Fibroblast of villous mesenchyme (primary cell): ENCODE measurements around the gene FYB2. TPM values are rescaled to one million over a fixed set of nuclear protein-coding genes. Genes with fewer than 3 reads are reported as not detected.

Experiments used
- DNase-seq: peaks from one replicate; pipeline ENCODE4 v3.0.0-alpha.2; 2010; ENCODE audit warnings: low read depth
- H3K4me3 ChIP-seq: 2 replicates; pipeline ENCODE4 v1.5.1; 2011; ENCODE audit warnings: low read depth, mild to moderate bottlenecking, low read length
- total RNA-seq: library from RNA; depleted of rRNA; stranded (reverse); fragments of >200 nt; gene quantifications from 2 replicates; pipeline ENCODE4 v1.2.3, GENCODE V29; 2012
- TF ChIP-seq, protein P1 (sequence below): IDR thresholded peaks from 2 replicates; pipeline ENCODE4 v1.5.1; 2012; ENCODE audit warnings: low read depth, mild to moderate bottlenecking, low read length; ENCODE audit not compliant: insufficient read depth

The FYB2 gene
- total RNA-seq, 1 donor = not detected

- no peak for DNase-seq
- H3K4me3 ChIP-seq = no peak overlapping the region
- TF ChIP-seq, protein P1, sequence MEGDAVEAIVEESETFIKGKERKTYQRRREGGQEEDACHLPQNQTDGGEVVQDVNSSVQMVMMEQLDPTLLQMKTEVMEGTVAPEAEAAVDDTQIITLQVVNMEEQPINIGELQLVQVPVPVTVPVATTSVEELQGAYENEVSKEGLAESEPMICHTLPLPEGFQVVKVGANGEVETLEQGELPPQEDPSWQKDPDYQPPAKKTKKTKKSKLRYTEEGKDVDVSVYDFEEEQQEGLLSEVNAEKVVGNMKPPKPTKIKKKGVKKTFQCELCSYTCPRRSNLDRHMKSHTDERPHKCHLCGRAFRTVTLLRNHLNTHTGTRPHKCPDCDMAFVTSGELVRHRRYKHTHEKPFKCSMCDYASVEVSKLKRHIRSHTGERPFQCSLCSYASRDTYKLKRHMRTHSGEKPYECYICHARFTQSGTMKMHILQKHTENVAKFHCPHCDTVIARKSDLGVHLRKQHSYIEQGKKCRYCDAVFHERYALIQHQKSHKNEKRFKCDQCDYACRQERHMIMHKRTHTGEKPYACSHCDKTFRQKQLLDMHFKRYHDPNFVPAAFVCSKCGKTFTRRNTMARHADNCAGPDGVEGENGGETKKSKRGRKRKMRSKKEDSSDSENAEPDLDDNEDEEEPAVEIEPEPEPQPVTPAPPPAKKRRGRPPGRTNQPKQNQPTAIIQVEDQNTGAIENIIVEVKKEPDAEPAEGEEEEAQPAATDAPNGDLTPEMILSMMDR = no peak
These were observed 122.5 kb downstream of the FYB2 start for GRCh38 chr1:56696663-56697062.

DNA sequence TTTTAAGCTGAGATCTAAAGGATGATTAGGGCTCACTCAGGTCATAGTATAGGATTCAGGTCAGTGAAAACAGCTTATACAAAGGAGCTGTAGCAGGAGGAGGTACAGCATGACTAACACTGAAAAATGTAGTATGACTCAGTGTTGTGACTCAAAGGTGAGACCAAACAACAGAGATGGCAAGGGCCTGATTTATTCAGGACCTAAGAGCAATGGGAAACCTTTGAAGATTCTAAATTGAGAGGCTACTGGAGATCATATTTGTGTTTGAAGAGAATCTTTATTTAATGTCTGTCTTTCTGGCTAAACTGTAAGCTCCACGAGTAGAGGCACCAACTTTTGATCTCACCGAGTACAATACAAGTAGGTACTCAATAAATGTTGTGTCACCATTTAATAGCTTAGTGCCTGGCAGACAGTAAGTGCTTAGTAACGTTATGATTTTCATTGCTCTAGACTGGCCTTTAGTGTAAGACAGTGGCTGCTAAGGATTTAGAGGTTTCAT is 130.6 kb downstream of the FYB2 start:
- no peak overlapping the region for H3K4me3 ChIP-seq
- TF ChIP-seq, protein P1 = no peak
- peak; percentile 39 for DNase-seq

DNA sequence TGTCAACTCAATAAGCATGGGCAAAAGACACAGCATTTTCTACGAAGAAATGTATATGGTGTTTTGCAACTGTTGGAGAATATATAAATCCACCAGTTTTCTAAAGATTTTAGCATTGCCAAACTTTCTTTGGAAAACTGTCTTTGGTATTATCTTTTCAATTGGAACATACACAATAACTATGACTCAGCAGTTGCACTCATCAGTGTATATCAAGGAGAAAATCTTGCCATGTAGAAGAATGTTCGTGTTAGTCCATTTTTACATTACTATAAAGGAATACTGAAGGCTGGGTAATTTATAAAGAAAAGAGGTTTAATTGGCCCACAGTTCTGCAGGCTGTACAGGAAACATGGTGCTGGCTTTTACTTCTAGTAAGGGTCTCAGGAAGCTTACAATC is 133.0 kb downstream of the FYB2 start:
- no peak for DNase-seq
- H3K4me3 ChIP-seq = no peak overlapping the region
- TF ChIP-seq, protein P1 = no peak

DNA sequence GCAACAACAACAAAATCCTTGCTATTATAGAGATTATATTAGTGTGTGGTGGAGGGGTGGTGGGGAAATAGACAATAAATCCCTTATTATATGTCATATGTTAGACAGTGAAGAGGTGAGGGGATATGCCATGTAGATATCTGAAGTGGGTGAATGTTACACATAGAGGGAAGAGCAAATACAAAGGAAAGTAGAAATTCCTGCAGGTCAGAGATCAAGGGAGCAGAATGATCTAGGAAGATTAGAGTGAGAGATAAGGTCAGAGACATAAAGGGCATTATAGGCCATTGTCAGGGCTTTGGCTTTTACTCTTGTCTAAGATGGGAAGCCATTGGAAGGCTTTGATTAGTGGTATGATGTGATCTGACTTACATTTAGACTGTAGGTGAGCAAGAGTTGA is 135.6 kb downstream of the FYB2 start:
- H3K4me3 ChIP-seq = no peak overlapping the region
- DNase-seq = no peak
- TF ChIP-seq, protein P1 = no peak

DNA sequence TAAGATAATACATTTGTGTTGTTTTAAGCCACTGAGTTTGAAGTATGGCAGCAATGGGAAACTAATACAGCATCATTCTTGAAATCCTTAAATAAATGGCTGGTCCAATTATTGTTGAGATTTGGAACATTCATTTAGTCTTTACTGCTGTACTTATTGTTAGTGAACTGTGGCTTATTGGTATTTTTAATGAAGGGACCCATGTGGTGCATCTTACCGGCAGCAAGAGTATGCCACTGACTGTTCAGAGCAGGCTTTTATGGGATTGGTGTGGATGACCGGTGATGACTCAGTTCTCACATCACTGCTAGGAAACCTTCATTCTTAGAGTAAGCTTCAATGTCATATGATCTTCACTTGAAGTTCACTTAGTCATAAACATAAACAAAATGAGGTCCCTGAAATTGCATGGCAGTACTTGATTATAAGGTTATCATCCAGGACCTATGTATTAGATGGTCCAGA is 142.6 kb downstream of the FYB2 start:
- no peak overlapping the region for H3K4me3 ChIP-seq
- TF ChIP-seq, protein P1 = no peak
- DNase-seq = peak; percentile 70

DNA sequence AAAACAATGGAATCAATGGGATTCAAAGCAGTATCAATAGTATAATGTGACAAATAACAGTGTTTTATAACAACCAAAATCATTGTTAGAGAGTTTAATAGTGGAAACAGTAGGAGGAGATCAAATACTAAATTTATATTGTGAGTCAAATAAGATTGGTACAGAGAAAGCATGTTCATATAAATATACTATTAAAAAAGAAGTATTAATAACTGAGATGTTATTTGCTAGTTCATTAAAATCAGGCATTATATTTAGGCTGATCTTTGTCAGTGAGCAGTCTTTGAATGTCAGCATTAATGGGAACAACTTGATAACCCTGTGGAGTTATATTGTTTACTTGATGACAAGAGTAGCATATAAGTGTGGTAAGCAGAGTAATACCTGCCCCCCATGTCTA is 143.4 kb downstream of the FYB2 start:
- TF ChIP-seq, protein P1 = no peak

DNA sequence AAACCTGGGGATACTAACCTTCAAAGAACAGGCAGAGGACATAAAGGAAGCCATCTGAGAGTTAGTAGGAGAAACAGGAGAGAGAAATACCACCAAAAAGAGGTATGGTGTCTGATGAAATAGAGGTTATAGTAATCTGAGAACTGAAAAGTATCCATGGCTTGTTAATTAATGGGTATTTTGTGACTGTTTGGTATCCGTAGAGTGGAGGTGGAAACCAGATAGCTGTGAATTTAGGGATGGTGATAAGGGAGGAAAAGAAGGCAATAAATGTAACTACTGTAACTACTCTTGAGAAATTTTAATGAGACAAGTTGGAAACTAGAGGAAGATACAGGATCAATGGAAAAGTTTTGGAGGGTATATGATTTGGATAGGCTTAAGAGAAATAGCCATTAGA is 146.6 kb downstream of the FYB2 start:
- no peak overlapping the region for H3K4me3 ChIP-seq
- TF ChIP-seq, protein P1 = no peak
- DNase-seq = no peak

More for the DNA sequence above, 143.4 kb downstream of the FYB2 start:
- H3K4me3 ChIP-seq = no peak overlapping the region
- no peak for DNase-seq
